GM21737 (cell line): Measurements from ENCODE around the gene ZNF718.
"Not testable (repeated sequence)": the region's sequence is repeated elsewhere in the genome, so short reads cannot be mapped to it uniquely, and the experiment has no call there.

Experiments used
- ATAC-seq: cut with Tn5 transposase; IDR thresholded peaks from one replicate; pipeline ENCODE4 v1.9.1; 2021; ENCODE audit warnings: mild to moderate bottlenecking, moderate library complexity; ENCODE audit not compliant: unreplicated experiment

Gene ZNF718

DNA sequence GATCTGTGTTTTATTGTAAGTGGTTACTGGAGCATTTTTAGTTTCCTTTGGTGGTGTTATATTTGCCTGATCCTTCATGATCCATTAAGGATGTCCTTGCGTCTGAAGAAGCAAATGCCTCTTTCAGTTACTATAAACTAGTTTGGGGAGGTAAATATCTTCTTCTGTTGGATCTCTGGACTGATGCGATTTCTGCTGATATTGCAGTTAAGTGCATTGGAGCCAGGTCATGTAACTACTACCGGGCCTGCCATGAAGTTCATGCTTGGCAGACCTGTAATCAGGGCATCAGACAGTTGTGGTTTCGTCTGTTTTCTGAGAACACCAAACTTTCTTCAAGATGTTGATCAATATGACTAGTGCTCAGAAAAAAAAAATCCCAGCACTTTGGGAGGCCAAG, 22.9 kb downstream of the ZNF718 start:
- ATAC-seq, result no peak

DNA sequence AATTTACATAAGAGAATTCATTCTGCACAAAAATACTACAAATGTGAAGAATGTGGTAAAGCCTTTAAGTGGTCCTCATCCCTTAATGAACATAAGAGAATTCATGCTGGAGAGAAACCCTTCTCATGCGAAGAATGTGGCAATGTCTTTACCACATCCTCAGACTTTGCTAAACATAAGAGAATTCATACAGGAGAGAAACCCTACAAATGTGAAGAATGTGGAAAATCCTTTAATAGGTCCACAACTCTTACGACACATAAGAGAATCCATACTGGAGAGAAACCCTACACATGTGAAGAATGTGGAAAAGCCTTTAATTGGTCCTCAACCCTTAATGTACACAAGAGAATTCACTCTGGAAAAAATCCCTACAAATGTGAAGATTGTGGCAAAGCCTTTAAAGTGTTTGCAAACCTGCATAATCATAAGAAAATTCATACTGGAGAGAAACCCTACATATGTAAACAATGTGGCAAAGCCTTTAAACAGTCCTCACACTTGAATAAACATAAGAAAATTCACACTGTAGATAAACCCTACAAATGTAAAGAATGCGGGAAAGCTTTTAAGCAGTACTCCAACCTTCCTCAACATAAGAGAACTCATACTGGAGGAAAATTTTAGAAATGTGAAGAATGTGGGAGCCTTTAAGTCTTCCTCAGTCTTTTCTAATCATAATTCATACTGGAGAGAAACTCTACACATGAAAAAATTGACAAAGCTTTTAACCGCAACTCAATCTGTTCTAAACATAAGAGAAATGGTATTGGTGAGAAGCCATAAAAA, 37.4 kb downstream of the ZNF718 start:
- no peak for ATAC-seq

DNA sequence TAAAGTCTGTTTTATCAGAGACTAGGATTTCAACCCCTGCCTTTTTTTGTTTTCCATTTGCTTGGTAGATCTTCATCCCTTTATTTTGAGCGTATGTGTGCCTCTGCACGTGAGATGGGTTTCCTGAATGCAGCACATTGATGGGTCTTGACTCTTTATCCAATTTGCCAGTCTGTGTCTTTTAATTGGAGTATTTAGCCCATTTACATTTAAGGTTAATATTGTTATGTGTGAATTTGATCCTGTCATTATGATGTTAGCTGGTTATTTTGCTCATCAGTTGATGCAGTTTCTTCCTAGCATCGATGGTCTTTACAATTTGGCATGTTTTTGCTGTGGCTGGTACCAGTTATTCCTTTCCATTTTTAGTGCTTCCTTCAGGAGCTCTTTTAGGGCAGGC, 45.3 kb downstream of the ZNF718 start:
- ATAC-seq, result not testable (repeated sequence)

DNA sequence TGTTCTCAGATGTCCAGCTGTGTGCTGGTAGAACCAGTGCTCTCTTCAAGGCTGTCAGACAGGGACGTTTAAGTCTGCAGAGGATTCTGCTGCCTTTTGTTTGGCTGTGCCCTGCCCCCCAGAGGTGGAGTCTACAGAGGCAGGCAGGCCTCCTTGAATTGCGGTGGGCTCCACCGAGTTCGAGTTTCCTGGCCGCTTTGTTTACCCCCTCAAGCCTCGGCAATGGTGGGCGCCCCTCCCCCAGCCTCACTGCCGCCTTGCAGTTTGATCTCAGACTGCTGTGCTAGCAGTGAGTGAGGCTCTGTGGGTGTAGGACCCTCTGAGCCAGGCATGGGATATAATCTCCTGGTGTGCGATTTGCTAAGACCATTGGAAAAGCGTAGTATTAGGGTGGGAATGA, 47.0 kb downstream of the ZNF718 start:
- not testable (repeated sequence) for ATAC-seq

DNA sequence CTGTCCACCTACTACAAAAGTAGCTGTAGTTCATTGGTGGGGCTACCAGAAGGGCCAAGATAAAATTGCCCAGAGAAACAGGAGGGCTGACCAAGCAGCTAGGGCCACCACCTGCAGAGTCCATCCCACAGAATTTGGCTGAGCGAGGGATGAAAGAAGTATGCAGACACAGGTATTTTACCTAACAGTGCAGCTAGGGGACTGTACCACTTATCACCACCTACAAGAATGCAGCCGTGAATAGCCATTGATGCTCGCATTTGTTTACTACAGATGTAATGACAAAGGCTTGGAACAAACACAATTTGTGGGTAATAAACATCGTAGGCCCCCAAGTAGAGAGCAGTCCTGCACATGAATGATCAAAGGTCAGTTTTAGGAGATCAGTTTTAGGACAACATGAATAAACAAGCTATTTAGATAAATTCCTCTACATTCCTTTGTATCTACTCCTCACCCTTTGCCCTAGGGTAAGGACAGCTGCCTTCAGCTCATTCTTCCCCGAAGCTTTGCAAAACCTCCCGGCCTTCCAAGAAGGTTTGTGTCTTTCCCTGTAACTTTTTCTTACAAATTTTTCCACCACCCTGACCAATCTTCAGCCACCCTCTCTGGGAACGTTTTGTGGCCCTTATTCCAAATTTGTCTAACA, 49.5 kb downstream of the ZNF718 start:
- no peak for ATAC-seq

DNA sequence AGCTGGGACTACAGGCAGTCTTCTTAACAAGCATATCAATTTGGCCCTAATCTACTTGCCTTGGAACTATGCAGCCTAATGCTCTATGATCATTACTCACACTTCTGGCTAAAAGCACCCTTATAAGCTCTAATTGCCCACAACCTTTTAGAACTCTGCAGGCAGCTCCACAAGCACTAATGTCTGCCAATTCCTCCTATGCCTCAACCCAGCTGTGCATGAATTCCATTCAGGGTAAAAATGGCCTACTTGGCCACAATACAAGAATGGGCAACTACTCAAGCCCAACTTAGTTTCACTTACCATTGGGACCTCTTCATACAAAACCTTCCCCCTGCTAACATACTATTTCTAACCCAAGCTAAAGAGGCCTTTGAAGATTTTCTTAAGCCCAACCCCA, 51.7 kb downstream of the ZNF718 start:
- ATAC-seq, result no peak

DNA sequence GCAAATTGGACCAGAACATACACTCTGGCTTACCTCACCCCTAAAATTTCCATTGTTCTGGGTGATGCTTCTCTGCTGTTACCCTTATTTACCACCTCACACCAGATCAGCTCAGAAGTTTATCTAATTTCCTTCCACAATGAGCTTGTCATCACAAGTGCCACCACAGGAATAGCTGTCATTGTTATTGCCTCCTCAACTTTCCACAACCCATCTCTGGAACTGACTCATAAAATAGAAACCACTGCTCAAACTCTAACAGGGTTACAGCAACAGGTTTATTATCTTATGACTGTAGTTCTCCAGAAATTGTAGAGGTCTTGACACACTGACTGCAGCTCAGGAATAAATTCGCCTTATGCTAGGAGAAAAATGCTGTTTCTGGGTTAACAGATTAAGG, 52.7 kb downstream of the ZNF718 start:
- ATAC-seq, result no peak

DNA sequence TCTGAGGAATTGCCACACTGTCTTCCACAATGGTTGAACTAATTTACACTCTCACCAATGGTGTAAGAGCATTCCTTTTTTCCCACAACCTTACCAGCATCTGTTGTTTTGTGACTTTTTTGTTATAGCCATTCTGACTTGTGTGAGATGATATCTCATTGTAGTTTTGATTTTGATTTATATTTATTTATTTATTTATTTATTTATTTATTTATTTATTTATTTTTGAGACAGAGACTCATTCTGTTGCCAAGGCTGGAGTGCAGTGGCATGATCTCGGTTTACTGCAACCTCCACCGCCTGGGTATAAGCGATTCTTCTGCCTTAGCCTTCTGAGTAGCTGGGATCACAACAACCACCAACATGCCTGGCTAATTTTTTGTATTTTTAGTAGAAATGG, 57.9 kb downstream of the ZNF718 start:
- ATAC-seq, result not testable (repeated sequence)

DNA sequence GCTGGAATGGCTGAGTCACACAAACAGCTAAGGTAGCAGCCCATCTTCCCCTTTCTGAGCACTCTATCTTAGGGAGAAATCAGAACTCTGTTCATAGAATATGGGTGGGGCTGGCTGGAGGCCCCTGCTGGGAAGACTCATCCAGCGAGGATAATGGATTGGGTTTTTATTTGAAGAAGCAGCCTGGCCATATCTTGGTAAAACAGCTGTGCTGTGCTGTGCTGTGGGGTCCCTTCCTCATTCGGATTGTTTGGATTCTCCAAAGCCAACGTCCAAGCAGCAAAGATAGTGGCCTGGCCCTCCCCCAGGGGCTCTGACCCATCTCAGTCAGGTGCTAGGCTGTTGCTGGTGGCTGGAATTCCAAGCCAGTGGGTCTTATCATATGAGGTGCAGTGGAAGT, 63.8 kb downstream of the ZNF718 start:
- no peak for ATAC-seq

DNA sequence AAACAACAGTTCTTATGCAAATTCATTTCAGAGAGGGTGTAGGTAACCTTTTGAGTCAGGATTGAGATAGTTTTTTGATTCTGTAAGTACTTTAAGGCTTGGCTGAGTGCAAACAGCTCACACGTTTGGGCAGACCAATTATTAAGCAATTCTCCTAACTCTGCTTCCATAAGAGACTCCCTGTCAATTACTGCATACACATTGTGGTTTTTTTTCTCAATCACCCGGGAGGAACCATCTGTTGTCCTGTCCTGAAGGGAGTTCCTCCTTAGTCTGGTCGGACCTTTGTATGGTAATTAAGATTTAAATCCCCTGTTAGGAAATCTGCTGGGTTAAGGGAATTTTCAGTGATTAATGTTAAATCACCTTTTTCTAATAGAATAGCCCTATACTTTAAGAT, 70.9 kb downstream of the ZNF718 start:
- ATAC-seq, result not testable (repeated sequence)

DNA sequence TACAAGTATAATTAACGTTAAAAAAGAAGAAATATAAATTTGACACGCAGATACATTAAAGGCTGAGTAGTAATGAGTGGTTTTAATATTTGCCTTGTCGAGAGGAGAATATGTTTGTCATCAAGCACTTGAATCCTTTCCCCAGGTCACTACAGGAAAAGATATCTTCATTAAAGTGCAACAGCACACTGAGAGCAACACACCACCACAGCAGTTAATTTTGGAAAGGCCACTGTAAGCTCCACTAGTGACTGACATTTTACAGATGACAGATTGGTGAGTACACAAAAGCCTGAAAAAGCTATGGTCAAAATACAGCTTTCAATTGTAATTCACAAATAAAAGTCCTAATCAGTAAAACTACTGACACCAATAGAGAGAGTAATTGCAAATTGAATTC, 76.6 kb downstream of the ZNF718 start:
- ATAC-seq, result no peak

DNA sequence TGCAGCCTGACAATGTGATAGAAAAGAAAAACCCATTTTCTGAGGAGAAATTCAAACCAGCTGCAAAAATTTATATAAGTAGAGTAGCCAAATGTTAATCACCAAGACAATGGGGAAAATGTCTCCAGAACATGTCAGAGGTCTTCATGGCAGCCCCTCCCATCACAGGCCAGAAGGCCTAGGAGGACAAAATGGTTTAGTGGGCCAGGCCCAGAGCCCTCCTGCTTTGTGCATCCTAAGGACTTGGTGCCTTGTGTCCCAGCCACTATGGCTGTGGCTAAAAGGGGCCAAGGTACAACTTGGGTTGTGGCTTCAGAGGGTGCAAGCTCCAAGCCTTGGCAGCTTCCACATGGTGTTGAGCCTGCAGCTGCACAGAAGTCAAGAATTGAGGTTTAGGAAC, 78.5 kb downstream of the ZNF718 start:
- not testable (repeated sequence) for ATAC-seq

DNA sequence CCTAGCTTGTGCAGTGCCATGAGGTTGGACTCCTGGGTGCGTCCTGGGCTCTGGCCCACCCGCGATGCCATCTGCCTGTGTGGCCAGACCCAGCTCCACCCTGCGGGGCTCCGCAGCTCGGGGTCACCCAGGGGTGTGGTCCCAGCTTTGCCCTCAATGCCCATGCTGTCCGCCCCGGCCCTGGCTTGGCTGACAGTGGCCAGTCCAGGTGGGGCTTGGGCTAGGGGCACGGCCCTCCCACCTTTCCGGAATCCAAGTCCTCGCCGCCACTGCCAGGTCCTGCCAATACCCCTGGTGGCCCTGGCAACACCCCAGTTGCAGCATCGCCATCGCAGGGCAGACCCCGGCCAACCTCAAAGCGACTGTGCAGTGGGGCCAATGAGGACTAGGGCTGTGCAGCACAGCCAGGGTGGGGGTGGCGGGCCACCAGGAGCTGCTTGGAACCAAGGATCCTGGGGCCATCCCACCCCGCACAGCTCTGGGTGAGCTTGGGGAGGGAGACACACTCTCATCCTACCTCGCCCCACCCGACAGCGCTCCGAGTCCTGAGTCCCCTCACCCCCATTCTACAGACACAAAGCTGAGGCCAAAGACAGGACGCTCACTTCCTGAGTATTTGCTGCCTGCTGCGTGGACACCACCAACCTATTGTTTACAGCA, 80.9 kb downstream of the ZNF718 start:
- ATAC-seq, result no peak

DNA sequence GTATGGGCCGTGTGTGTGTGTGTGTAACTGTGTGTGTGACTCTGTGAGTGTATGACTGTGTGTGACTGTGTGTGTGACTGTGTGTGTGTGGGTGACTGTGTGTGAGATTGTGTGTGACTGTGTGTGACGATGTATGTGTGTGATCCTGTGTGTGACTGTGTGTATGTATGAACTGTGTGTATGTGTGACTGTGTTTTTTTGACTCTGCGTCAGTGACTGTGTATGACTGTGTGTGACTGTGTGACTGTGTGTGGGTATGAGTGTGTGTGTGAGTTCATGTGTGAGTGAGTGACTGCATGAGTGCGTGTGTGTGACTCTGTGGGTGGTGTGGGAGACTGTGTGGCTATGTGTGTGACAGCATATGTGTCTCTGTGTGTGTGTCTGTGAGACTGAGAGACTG, 81.8 kb downstream of the ZNF718 start:
- no peak for ATAC-seq

DNA sequence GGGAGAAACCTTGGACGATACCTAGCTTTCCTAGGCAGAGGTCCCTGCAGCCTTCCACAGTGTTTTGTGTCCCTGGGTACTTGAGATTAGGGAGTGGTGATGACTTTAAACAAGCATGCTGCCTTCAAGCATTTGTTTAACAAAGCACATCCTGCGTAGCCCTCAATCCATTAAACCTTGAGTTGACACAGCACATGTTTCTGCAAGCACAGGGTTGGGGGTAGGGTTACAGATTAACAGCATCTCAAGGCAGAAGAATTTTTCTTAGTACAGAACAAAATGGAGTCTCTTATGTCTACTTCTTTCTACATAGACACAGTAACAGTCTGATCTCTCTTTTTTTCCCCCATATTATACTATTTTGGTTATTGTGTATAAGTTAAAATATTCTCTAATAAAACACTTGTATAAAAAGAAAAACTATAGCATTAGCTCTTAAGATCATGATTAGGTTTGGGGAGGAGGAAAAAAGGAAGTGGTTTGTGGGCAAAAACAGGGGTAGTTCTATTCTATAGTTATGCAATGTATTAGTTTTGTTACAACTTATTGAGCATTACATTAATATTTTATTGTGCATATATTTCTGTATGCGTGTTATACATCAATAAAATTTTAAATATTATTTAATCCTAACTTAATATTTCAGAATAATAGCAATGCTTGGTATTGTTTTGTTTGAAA, 84.3 kb downstream of the ZNF718 start:
- ATAC-seq, result not testable (repeated sequence)

DNA sequence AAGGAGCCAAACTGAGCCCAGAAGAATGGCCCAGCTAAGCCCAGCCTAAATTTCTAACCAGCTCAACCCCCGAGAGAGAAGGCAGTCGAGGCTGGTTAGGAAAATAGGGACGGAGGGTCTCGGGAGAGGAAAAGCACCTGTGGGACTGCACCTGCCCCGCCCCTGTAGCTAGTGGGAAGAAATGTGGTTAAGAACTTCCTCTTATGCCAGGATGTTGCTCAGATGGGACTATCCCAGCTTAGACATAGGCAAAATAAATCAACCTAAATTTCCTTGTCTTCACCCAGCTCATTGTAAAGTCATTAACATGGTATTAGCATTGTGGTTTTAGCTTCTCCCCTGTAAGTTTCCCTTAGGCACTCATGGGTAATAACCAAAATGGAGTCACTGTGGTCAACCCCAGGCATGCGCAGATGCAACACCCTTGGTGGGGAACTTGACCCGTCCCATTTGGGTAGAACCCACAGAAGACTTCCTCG, 86.8 kb downstream of the ZNF718 start:
- ATAC-seq, result no peak

DNA sequence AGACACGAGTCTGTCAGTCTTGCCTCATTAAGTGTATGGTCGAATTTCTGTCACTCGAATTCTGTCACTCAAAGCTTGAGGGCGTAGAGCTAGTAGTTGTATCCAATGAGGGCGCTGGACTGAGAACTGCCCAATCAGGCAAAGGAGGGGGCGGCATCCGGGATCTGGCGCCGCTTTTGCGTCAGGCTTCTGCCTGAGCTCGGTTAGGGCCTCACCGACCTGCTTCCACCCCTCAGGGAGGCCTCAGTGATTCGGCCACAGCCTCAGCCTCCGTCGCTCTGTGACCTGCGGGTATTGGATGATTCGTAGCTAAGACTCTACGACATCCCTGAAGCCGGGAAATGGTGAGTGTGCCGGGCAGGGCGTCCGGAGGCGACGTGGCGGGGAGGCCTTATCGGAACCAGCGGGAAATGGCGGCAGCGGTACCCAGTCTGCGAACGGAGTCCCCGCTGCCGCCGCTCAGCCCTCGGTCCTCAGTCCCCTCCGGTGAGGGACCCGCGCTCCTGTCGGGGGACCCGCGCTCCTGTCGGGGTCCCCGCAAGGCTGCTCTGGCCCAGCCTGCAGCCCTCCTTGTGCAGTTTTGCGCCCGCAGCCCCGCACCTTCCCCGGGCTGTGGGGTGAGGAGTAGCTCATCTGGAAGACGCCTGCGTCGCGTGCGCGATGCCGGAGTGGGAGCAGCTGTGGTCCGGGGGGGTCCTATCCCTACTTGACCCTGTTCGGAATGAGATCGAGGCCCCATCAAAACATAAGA, 88.3 kb downstream of the ZNF718 start:
- ATAC-seq, result no peak

DNA sequence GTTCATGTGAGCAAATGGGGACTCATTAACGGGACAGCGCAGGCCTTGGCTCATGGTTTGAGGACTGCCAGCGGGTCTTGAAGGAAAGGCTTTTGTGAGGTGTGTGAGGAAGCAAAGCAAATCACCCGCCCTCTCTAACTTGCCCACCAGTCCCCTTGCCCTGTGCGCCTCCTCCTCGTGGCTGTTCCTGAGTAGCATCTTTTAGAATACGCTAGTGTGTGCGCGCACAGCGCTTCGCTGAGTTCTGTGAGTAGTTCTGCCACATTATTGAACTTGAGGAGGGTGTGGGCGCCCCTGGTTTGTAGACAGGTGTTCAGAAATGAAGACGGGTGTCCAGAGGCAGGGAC, 88.9 kb downstream of the ZNF718 start:
- ATAC-seq, result not testable (repeated sequence)
